Left ventricle myocardium inferior (tissue), 1 donor: Measurements from ENCODE around the gene HDDC2. TPM values are rescaled to one million over a fixed set of nuclear protein-coding genes. Genes with fewer than 3 reads are reported as not detected.
"Not testable (repeated sequence)": the region's sequence is repeated elsewhere in the genome, so short reads cannot be mapped to it uniquely, and the experiment has no call there.

Source experiments
- DNase-seq: peaks from one replicate; pipeline ENCODE4 v3.0.0-alpha.2; 2020
- H3K27ac ChIP-seq: fragments of 200-600 bp; replicated peaks from 2 replicates; pipeline ENCODE4 v1.8.0; 2021
- H3K27me3 ChIP-seq: fragments of 200-600 bp; 2 replicates; pipeline ENCODE4 v1.8.0; 2021; ENCODE audit warnings: low read depth
- H3K36me3 ChIP-seq: fragments of 200-600 bp; 2 replicates; pipeline ENCODE4 v1.8.0; 2021
- H3K4me1 ChIP-seq: fragments of 200-600 bp; 2 replicates; pipeline ENCODE4 v1.8.0; 2021
- H3K4me3 ChIP-seq: fragments of 200-600 bp; 2 replicates; pipeline ENCODE4 v1.8.0; 2021; ENCODE audit warnings: mild to moderate bottlenecking, moderate library complexity
- H3K9me3 ChIP-seq: fragments of 200-600 bp; replicated peaks from 2 replicates; pipeline ENCODE4 v1.8.0; 2021
- intact Hi-C: fragments of 100-400 bp; cut with micrococcal nuclease; formaldehyde crosslinking; loops from one replicate; pipeline ENCODE4 v1.11.0; 2022
- total RNA-seq: library from RNA; stranded (reverse); fragmentation: NEBNext Ultra II Directional; extraction: Animal tissue kit (Norgen Biotek cat#: 25700); gene quantifications from one replicate; pipeline ENCODE4 v1.2.1, GENCODE V29; 2021
- TF ChIP-seq, protein P1 (sequence below): fragments of 200-600 bp; IDR thresholded peaks from 2 replicates; pipeline ENCODE4 v1.8.0; 2021; ENCODE audit warnings: antibody characterized with exemption, mild to moderate bottlenecking, borderline replicate concordance
- donor health status: DM: no; HTN: yes; CAD: no; lungs with severe emphysema.

The HDDC2 gene
- total RNA-seq, 1 donor from 2014 or later: 87.9 TPM

DNA sequence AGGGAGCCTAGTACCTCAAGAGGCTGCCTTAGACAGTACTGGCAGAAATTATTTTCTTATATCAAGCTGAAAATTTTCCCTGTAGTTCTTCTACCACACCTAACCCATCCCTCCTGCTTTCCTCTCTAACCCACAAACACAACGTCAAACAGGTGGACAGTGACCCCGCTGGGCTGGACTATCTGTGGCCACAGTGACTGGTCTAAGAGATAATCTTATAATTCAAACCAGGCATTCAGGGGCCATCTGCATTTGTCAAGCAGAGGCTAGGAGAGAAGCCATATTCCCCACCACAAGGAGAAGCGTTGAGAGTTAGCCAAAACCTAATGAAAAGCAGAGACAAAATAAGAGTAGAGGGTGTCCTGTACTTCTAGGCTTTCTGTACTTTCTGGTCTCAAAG, 8.2 kb downstream of the HDDC2 start:
- intact Hi-C loops: no loop called here
- H3K4me1 ChIP-seq: peaks cover 60% of the 10 kb centered on the region
- TF ChIP-seq, protein P1, sequence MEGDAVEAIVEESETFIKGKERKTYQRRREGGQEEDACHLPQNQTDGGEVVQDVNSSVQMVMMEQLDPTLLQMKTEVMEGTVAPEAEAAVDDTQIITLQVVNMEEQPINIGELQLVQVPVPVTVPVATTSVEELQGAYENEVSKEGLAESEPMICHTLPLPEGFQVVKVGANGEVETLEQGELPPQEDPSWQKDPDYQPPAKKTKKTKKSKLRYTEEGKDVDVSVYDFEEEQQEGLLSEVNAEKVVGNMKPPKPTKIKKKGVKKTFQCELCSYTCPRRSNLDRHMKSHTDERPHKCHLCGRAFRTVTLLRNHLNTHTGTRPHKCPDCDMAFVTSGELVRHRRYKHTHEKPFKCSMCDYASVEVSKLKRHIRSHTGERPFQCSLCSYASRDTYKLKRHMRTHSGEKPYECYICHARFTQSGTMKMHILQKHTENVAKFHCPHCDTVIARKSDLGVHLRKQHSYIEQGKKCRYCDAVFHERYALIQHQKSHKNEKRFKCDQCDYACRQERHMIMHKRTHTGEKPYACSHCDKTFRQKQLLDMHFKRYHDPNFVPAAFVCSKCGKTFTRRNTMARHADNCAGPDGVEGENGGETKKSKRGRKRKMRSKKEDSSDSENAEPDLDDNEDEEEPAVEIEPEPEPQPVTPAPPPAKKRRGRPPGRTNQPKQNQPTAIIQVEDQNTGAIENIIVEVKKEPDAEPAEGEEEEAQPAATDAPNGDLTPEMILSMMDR: no peak
- H3K9me3 ChIP-seq: no peaks in the 10 kb centered on the region
- no peak for DNase-seq
- H3K27me3 ChIP-seq: no peaks in the 10 kb centered on the region
- H3K27ac ChIP-seq: no peak overlapping the region
- H3K36me3 ChIP-seq: peaks cover 61% of the 10 kb centered on the region
- H3K4me3 ChIP-seq: no peak overlapping the region

DNA sequence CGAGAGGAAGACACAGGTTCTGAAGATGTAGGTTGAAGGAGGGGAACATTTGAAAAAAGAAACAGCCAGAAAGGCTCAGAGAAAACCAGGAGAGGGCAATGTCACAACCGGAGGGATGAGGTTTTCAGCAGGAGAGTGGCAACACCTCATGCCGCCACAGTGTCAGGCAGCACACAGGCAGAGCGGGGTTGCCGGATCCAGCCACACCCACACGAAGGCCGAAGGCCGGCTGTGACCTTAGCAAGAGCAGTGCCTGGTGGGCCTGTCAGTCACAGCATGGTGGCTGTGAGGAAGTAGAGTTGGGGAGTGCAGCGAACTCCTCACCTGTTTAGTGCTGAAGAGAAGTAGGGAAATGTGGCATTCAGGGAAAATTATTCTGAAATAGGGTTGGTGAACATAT, 14.0 kb downstream of the HDDC2 start:
- H3K27ac ChIP-seq: no peak overlapping the region
- H3K36me3 ChIP-seq: peaks cover 73% of the 10 kb centered on the region
- H3K9me3 ChIP-seq: peaks cover 10% of the 10 kb centered on the region
- DNase-seq: no peak
- H3K4me1 ChIP-seq: peaks cover 10% of the 10 kb centered on the region
- TF ChIP-seq, protein P1: no peak
- intact Hi-C loops: no loop called here
- H3K27me3 ChIP-seq: no peaks in the 10 kb centered on the region
- no peak overlapping the region for H3K4me3 ChIP-seq

DNA sequence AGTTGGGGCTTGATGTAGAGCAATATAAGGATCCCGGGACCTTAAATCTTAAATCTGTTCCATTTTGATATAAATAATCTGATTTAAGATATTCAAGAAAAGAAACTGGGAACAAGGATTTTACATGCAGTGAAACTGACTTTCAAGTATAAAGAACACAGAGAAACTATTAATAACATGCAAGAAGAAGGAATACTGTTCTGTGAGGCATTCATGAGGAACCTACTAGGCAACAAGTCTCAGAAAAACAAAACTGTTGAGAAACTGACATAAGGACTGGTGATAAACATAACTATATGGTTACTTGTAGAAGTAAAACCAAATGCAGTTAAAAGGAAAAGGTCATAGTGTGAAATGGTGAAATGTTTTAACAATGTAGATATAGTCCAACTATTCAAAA, 15.8 kb downstream of the HDDC2 start:
- H3K36me3 ChIP-seq: peaks cover 74% of the 10 kb centered on the region
- H3K4me1 ChIP-seq: no peaks in the 10 kb centered on the region
- TF ChIP-seq, protein P1: no peak
- intact Hi-C loops: no loop called here
- no peak overlapping the region for H3K4me3 ChIP-seq
- DNase-seq: no peak
- H3K27me3 ChIP-seq: no peaks in the 10 kb centered on the region
- H3K9me3 ChIP-seq: peaks cover 16% of the 10 kb centered on the region
- H3K27ac ChIP-seq: no peak overlapping the region

DNA sequence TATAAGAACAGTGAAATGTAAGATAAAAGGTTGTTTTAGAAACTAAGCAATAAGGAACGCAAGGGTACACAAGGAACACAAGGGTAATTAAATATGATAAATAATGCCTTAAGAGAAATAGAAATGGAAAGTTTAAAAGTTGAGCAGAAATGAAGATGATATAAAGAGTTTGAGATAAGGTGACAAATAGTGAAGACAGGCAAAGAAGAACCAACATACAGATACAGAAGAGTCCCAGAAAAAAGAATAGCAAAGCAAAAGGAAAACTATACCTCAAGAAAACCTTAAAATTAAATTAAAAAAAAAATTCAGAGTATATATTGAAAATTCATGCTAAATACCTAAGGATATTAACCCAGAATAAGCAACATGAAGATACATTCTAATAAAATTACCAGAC, 16.4 kb downstream of the HDDC2 start:
- TF ChIP-seq, protein P1: no peak
- H3K36me3 ChIP-seq: peaks cover 77% of the 10 kb centered on the region

DNA sequence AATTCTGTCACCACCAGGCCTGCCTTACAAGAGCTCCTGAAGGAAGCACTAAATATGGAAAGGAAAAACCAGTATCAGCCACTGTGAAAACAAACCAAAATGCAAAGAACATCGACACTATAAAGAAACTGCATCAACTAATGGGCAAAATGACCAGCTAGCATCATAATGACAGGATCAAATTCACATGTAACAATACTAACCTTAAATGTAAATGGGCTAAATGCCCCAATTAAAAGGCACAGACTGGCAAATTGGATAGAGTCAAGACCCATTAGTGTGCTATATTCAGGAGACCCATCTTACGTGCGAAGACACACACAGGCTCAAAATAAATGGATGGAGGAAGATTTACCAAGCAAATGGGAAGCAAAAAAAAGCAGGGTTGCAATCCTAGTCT, 19.3 kb downstream of the HDDC2 start:
- H3K4me1 ChIP-seq, H3K27ac ChIP-seq, H3K27me3 ChIP-seq, intact Hi-C loops, DNase-seq, H3K4me3 ChIP-seq: not testable (repeated sequence)
- Histone ChIP-seq H3K9me3 (peaks cover 16% of the 10 kb centered on the region), H3K36me3 (peaks cover 70% of the 10 kb centered on the region)

More for the DNA sequence above, 16.4 kb downstream of the HDDC2 start:
- no peak for DNase-seq
- H3K4me3 ChIP-seq: no peak overlapping the region
- H3K9me3 ChIP-seq: peaks cover 16% of the 10 kb centered on the region
- H3K27ac ChIP-seq: no peak overlapping the region
- no peaks in the 10 kb centered on the region for H3K27me3 ChIP-seq
- intact Hi-C loops: no loop called here
- H3K4me1 ChIP-seq: no peaks in the 10 kb centered on the region

DNA sequence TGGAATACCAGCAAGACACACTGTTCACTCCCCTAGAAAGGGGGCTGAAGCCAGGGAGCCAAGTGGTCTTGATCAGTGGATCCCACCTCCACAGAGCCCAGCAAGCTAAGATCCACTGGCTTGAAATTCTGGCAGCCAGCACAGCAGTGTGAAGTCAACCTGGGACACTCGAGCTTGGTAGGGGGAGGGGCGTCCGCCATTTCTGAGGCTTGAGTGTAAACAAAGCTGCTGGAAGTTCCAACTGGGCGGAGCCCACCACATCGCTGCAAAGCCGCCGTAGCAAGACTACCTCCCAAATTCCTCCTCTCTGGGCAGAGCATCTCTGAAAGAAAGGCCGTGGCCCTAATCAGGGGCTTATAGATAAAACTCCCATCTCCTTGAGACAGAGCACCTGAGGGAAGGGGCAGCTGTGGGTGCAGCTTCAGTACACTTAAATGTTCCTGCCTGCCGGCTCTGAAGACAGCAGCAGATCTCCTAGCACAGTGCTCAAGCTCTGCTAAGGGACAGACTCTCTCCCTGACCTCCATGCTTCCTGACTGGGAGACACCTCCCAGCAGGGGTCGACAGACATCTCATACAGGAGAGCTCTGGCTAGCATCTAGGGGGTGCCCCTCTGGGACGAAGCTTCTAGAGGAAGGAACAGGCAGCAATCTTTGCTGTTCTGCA, 21.3 kb downstream of the HDDC2 start:
- H3K4me1 ChIP-seq, intact Hi-C loops, H3K4me3 ChIP-seq, H3K27ac ChIP-seq, H3K27me3 ChIP-seq, DNase-seq: not testable (repeated sequence)
- peaks cover 12% of the 10 kb centered on the region for H3K9me3 ChIP-seq
- peaks cover 66% of the 10 kb centered on the region for H3K36me3 ChIP-seq
